SK-N-SH (cell line): ENCODE measurements around the gene HLTF. TPM values are rescaled to one million over a fixed set of nuclear protein-coding genes. Genes with fewer than 3 reads are reported as not detected.

Experiments
- CTCF ChIA-PET: fragments of 300-600, 350-600 bp; formaldehyde crosslinking; extraction: SDS; loops from one replicate; lab custom pipeline; 2021; lab: Yijun Ruan, JAX
- POLR2A ChIA-PET: fragments of 350-600 bp; sonication (Branson Sonifier 250); formaldehyde crosslinking; extraction: SDS; loops from one replicate; lab custom pipeline; 2020; ENCODE audit warnings: antibody characterized with exemption, inconsistent platforms; lab: Yijun Ruan, JAX
- DNase-seq: peaks from one replicate; pipeline ENCODE4 v3.0.0; 2012
- H2AFZ ChIP-seq: fragments of 200-600 bp; sonication (generic); 2 replicates; pipeline ENCODE4 v1.8.1; 2016; ENCODE audit warnings: antibody characterized with exemption, mild to moderate bottlenecking, low read depth
- H3F3A ChIP-seq: fragments of 200-600 bp; sonication (generic); replicated peaks from 2 replicates; pipeline ENCODE3; 2016; ENCODE audit warnings: antibody characterized with exemption, mild to moderate bottlenecking; ENCODE audit not compliant: insufficient read depth
- H3K27ac ChIP-seq, 2 experiments: fragments of 200-500 bp in 1 of 2; fragments of 200-600 bp in 1 of 2; sonication (Bioruptor generic) in 1 of 2; sonication (generic), shearing (Covaris generic) in 1 of 2; 2 replicates each; pipeline versions ENCODE4 v1.5.1 to v1.6.1; 2014 to 2016; ENCODE audit warnings: low read depth in 2 of 2, inconsistent platforms in 1 of 2, low read length in 1 of 2, mild to moderate bottlenecking in 1 of 2, mixed read lengths in 1 of 2
- H3K27me3 ChIP-seq: fragments of 200-600 bp; sonication (generic), shearing (Covaris generic); 2 replicates; pipeline ENCODE4 v1.6.1; 2016; ENCODE audit warnings: mixed run types; ENCODE audit not compliant: insufficient read depth
- H3K36me3 ChIP-seq, 2 experiments: fragments of 200-500 bp in 1 of 2; fragments of 200-600 bp in 1 of 2; sonication (Bioruptor generic) in 1 of 2; sonication (generic) in 1 of 2; replicated peaks in 1 of 2; 2 replicates each; pipeline versions ENCODE3 to v1.5.1; 2014 to 2016; ENCODE audit warnings: low read length in 1 of 2, mild to moderate bottlenecking in 1 of 2; ENCODE audit not compliant: insufficient read depth in 2 of 2, control insufficient read depth in 1 of 2
- H3K4me1 ChIP-seq, 2 experiments: fragments of 200-500 bp in 1 of 2; fragments of 200-600 bp in 1 of 2; sonication (Bioruptor generic) in 1 of 2; sonication (generic), shearing (Covaris generic) in 1 of 2; 2 replicates each; pipeline versions ENCODE4 v1.5.1 to v1.6.1; 2014 to 2016; ENCODE audit warnings: low read depth in 1 of 2, low read length in 1 of 2, mixed run types in 1 of 2; ENCODE audit not compliant: insufficient read depth in 2 of 2, control insufficient read depth in 1 of 2
- H3K4me2 ChIP-seq: fragments of 200-600 bp; sonication (generic), shearing (Covaris generic); 2 replicates; pipeline ENCODE4 v1.6.1; 2017; ENCODE audit warnings: mixed run types
- H3K4me3 ChIP-seq, 2 experiments: fragments of 200-500 bp in 1 of 2; fragments of 200-600 bp in 1 of 2; sonication (Bioruptor generic) in 1 of 2; sonication (generic), shearing (Covaris generic) in 1 of 2; 2 replicates each; pipeline versions ENCODE4 v1.5.1 to v1.8.1; 2014 to 2016; ENCODE audit warnings: low read depth in 2 of 2, inconsistent platforms in 1 of 2, low read length in 1 of 2, mild to moderate bottlenecking in 1 of 2, mixed read lengths in 1 of 2, moderate library complexity in 1 of 2
- H3K79me2 ChIP-seq: fragments of 200-600 bp; sonication (generic); 2 replicates; pipeline ENCODE4 v1.8.1; 2017; ENCODE audit warnings: mild to moderate bottlenecking; ENCODE audit not compliant: insufficient read depth
- H3K9ac ChIP-seq: fragments of 200-600 bp; sonication (generic); 2 replicates; pipeline ENCODE4 v1.6.1; 2017; ENCODE audit warnings: mixed run types
- H3K9me2 ChIP-seq: fragments of 200-600 bp; sonication (generic); 2 replicates; pipeline ENCODE4 v1.6.1; 2017; ENCODE audit warnings: mixed run types
- H3K9me3 ChIP-seq: fragments of 200-600 bp; sonication (generic); 2 replicates; pipeline ENCODE4 v1.6.1; 2017; ENCODE audit warnings: mixed run types, mild to moderate bottlenecking, moderate library complexity
- H4K20me1 ChIP-seq: fragments of 200-600 bp; sonication (generic); 2 replicates; pipeline ENCODE4 v1.6.1; 2017; ENCODE audit warnings: mild to moderate bottlenecking, mixed run types; ENCODE audit not compliant: insufficient read depth
- FOXJ3 ChIP-seq: sonication (generic); formaldehyde crosslinking; IDR thresholded peaks from 2 replicates; pipeline ENCODE4 v1.5.1; 2020; ENCODE audit warnings: mild to moderate bottlenecking, missing genetic modification reagents
- FOXM1 ChIP-seq: IDR thresholded peaks from 2 replicates; pipeline ENCODE4 v1.4.0; 2012; ENCODE audit warnings: low read depth, mild to moderate bottlenecking
- MAX ChIP-seq: IDR thresholded peaks from 2 replicates; pipeline ENCODE4 v1.4.0; 2012; ENCODE audit warnings: low read depth
- MEF2A ChIP-seq: IDR thresholded peaks from 2 replicates; pipeline ENCODE4 v1.4.0; 2012; ENCODE audit warnings: low read depth, borderline replicate concordance
- MXI1 ChIP-seq: IDR thresholded peaks from 2 replicates; pipeline ENCODE4 v1.6.1; 2012; ENCODE audit warnings: mild to moderate bottlenecking, low read depth, low read length, improper control_type of control experiment
- NFIC ChIP-seq: IDR thresholded peaks from 2 replicates; pipeline ENCODE4 v1.4.0; 2012; ENCODE audit warnings: borderline replicate concordance
- NRF1 ChIP-seq: IDR thresholded peaks from 2 replicates; pipeline ENCODE4 v1.6.1; 2012; ENCODE audit warnings: low read depth, mild to moderate bottlenecking, low read length
- PBX3 ChIP-seq: IDR thresholded peaks from 2 replicates; pipeline ENCODE4; 2012
- RAD21 ChIP-seq: IDR thresholded peaks from 2 replicates; pipeline ENCODE4 v1.6.1; 2012; ENCODE audit warnings: mild to moderate bottlenecking, low read length
- RCOR1 ChIP-seq: fragments of 150-350 bp; IDR thresholded peaks from 2 replicates; pipeline ENCODE4 v1.6.1; 2017; ENCODE audit warnings: antibody characterized with exemption, low read length
- REST ChIP-seq: IDR thresholded peaks from 2 replicates; pipeline ENCODE4 v1.6.1; 2012; ENCODE audit warnings: mild to moderate bottlenecking, low read depth, low read length, moderate library complexity
- SMC3 ChIP-seq: IDR thresholded peaks from 2 replicates; pipeline ENCODE4 v1.6.1; 2012; ENCODE audit warnings: low read depth, low read length, improper control_type of control experiment
- WGBS: methylation state at CpG from one replicate; pipeline ENCODE4 v1.1.6; 2017; ENCODE audit warnings: low lambda C conversion rate; 5-methylcytosine and 5-hydroxymethylcytosine counted together
- polyA plus RNA-seq, 3 experiments: library from polyadenylated mRNA; depleted of rRNA; stranded (reverse); fragments of >200 nt; gene quantifications; 2 replicates each; pipeline ENCODE4 v1.2.3, GENCODE V29; 2012

The HLTF gene
- polyA plus RNA-seq, 1 of the 3 experiments (the other 2 are of a cell fraction) = 10.1 TPM

- Histone ChIP-seq H2AFZ (no peak overlapping the region), H3K4me1 (no peaks in the 10 kb centered on the region; a peak in 2 of 4 replicates), H3K9me3 (no peaks in the 10 kb centered on the region), H3K4me3 (no peak overlapping the region), H3K36me3 (peaks cover 14 to 22% of the 10 kb centered on the region in 2 experiments), H4K20me1 (no peaks in the 10 kb centered on the region), H3K27ac (no peak overlapping the region), H3K9me2 (no peaks in the 10 kb centered on the region), H3K79me2 (no peaks in the 10 kb centered on the region), H3K4me2 (no peak overlapping the region), H3K9ac (no peak overlapping the region), H3K27me3 (no peaks in the 10 kb centered on the region), H3F3A (no peaks in the 10 kb centered on the region)
- no peak for DNase-seq
- 86% methylated on average over 6 of the region's 6 CpGs for WGBS
- CTCF ChIA-PET = no interaction called here
- POLR2A ChIA-PET = no interaction called here
- no peak for TF ChIP-seq REST
These were observed 82.6 kb downstream of the HLTF start for GRCh38 chr3:149003653-149004305.

GRCh38 chr3:149001727-149002126 is 84.6 kb downstream of the HLTF start:
- no peaks in the 10 kb centered on the region for H3K9me3 ChIP-seq

More at GRCh38 chr3:149001727-149002126, 84.6 kb downstream of the HLTF start:
- H2AFZ ChIP-seq = no peak overlapping the region
- ChIA-PET POLR2A (no interaction called here), CTCF (interaction anchor here (1.8 kb wide), 1 partner anchor 10 kb away, joined by 8 read pairs; the partner anchor contains the start of gene GYG1)
- peaks cover 15 to 35% of the 10 kb centered on the region in 2 experiments for H3K36me3 ChIP-seq
- H3K27ac ChIP-seq = no peak overlapping the region
- H3K27me3 ChIP-seq = no peaks in the 10 kb centered on the region
- no peak overlapping the region for H3K4me2 ChIP-seq
- no peaks in the 10 kb centered on the region for H4K20me1 ChIP-seq
- no peaks in the 10 kb centered on the region for H3K79me2 ChIP-seq
- TF ChIP-seq FOXM1 (no peak), NRF1 (no peak), NFIC (no peak), MEF2A (no peak), PBX3 (no peak), FOXJ3 (CRISPR knock-in tag) (no peak), MAX (no peak), SMC3 (no peak), MXI1 (no peak), REST (no peak), RCOR1 (no peak), RAD21 (no peak)
- WGBS = 100% methylated on average over 3 of the region's 3 CpGs
- no peaks in the 10 kb centered on the region for H3K9me2 ChIP-seq
- H3K4me1 ChIP-seq = no peaks in the 10 kb centered on the region; a peak in 2 of 4 replicates
- H3F3A ChIP-seq = no peaks in the 10 kb centered on the region
- DNase-seq = no peak
- H3K9ac ChIP-seq = no peak overlapping the region
- no peak overlapping the region for H3K4me3 ChIP-seq
